Body of pancreas (tissue), 4 donors: Measurements from ENCODE around the gene CD209. TPM values are rescaled to one million over a fixed set of nuclear protein-coding genes. Genes with fewer than 3 reads are reported as not detected.

ENCODE experiments used
- ATAC-seq: fragments of 150-250 bp; one replicate; pipeline ENCODE4 v1.9.1; 2016
- DNase-seq, 4 donors: peaks; one replicate each; pipeline ENCODE4 v3.0.0-alpha.2; 2019
- H3K27ac ChIP-seq, 4 donors: fragments of 200-600 bp; sonication (generic); 1 replicate in 3 of 4; 2 replicates in 1 of 4; pipeline versions ENCODE4 v1.5.1 to v1.6.1; 2016 to 2019; ENCODE audit warnings: mild to moderate bottlenecking in 1 of 4, mixed read lengths in 1 of 4, moderate library complexity in 1 of 4
- H3K27me3 ChIP-seq, 2 donors: fragments of 200-600 bp; sonication (generic); one replicate each; pipeline ENCODE4 v1.6.0; 2016; ENCODE audit warnings: mild to moderate bottlenecking in 1 of 2
- H3K36me3 ChIP-seq, 2 donors: fragments of 200-600 bp; sonication (generic); replicated peaks in 1 of 2; 2 replicates each; pipeline ENCODE4 v1.5.1; 2016; ENCODE audit warnings: low read depth in 2 of 2; ENCODE audit not compliant: insufficient read depth in 1 of 2
- H3K4me1 ChIP-seq: fragments of 200-600 bp; sonication (generic); one replicate; pipeline ENCODE4 v1.6.0; 2016
- H3K4me3 ChIP-seq, 2 donors: fragments of 200-600 bp; sonication (generic); 1 replicate in 1 of 2; 2 replicates in 1 of 2; pipeline ENCODE4 v1.5.1; 2016 to 2019
- H3K9me3 ChIP-seq, 3 donors: fragments of 200-600 bp; sonication (generic); 1 replicate in 2 of 3; 2 replicates in 1 of 3; pipeline ENCODE4 v1.5.1; 2016
- POLR2A ChIP-seq, 3 donors: fragments of 450-650 bp; IDR thresholded peaks; one replicate each; pipeline ENCODE4 v1.6.1; 2016; ENCODE audit warnings: antibody characterized with exemption in 3 of 3, mild to moderate bottlenecking in 2 of 3
- WGBS, 2 donors: methylation state at CpG; one replicate each; pipeline ENCODE4 v1.1.5; 2017; 5-methylcytosine and 5-hydroxymethylcytosine counted together
- intact Hi-C: fragments of 100-400 bp; cut with DNase I; formaldehyde crosslinking; loops from one replicate; pipeline ENCODE4 v1.15.1; 2023
- total RNA-seq, 2 donors: library from RNA; depleted of rRNA; stranded (reverse); fragments of >200 nt; gene quantifications; one replicate each; pipeline ENCODE4 v1.1.0, GENCODE V29; 2016
- TF ChIP-seq, protein P1 (sequence below), 7 experiments: fragments of 450-650 bp in 4 of 7; fragments of 200-600 bp in 3 of 7; sonication (generic) in 3 of 7; IDR thresholded peaks; one replicate each; pipeline ENCODE4 v1.5.1; 2016 to 2019; ENCODE audit warnings: antibody characterized with exemption in 7 of 7

Gene CD209
- total RNA-seq, 2 donors from 2014 or later, result 1.6 to 2.0 TPM

DNA sequence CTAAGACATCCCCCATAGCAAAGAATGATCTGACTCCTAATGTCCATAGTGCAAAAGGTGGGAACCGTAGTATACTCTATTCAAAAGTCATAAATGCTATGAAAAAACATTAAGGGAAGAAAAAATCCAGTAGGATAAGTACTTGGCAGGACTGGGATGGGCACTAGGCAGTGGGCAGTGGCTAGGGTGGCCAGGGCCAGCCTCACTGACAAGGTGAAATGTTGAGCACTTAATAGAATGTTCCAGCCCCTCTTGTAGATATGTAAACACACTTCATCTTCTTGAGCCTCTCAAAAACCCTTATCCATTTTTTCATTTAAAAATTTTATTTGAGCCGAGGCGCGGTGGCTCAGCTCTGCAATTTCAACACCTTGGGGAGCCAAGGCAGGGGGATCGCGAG is 14.0 kb downstream of the CD209 start:
- DNase-seq (no peak), ATAC-seq (no peak)
- H3K4me3 ChIP-seq, result no peak overlapping the region
- intact Hi-C loops, result no loop called here
- TF ChIP-seq POLR2A (IDR thresholded peaks at IDR 0.05), result no peak
- TF ChIP-seq, protein P1, sequence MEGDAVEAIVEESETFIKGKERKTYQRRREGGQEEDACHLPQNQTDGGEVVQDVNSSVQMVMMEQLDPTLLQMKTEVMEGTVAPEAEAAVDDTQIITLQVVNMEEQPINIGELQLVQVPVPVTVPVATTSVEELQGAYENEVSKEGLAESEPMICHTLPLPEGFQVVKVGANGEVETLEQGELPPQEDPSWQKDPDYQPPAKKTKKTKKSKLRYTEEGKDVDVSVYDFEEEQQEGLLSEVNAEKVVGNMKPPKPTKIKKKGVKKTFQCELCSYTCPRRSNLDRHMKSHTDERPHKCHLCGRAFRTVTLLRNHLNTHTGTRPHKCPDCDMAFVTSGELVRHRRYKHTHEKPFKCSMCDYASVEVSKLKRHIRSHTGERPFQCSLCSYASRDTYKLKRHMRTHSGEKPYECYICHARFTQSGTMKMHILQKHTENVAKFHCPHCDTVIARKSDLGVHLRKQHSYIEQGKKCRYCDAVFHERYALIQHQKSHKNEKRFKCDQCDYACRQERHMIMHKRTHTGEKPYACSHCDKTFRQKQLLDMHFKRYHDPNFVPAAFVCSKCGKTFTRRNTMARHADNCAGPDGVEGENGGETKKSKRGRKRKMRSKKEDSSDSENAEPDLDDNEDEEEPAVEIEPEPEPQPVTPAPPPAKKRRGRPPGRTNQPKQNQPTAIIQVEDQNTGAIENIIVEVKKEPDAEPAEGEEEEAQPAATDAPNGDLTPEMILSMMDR (IDR thresholded peaks at IDR 0.05), result no peak
- no peaks in the 10 kb centered on the region for H3K36me3 ChIP-seq
- no peaks in the 10 kb centered on the region for H3K9me3 ChIP-seq
- peaks cover 0 to 16% of the 10 kb centered on the region in 2 donors for H3K27me3 ChIP-seq
- no peaks in the 10 kb centered on the region for H3K4me1 ChIP-seq
- WGBS, 2 donors, result 63 to 69% methylated on average over 6 of the region's 6 CpGs
- H3K27ac ChIP-seq, result no peak overlapping the region

DNA sequence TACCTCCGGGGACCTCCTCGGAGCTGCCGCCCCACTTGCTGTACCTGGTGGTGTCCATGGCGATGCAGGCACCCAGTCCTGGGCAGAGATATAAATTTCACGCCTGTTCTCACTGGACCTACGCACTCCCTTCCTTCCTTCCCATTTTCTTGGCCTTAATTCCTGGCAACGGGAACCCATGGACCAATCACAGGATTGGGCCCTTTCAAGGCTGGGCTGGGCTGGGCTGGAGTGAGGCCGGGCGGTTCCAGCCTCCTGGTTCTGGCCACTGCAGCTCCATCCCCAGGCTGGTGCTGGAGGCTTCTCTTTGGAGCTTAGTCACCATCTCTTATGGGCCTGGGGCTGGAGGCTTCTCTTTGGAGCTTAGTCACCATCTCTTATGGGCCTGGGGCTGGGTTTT is 15.3 kb downstream of the CD209 start, which contains the start of gene CLEC4G:
TSS of gene CLEC4G (minus strand) at position 66 of the 400 bp plus-strand sequence. CDS start at position 58, 8 bp downstream.
- Histone ChIP-seq H3K36me3 (no peaks in the 10 kb centered on the region), H3K4me3 (no peak within 1 kb of the TSS), H3K27ac (no peak within 1 kb of the TSS), H3K9me3 (no peaks in the 10 kb centered on the region), H3K27me3 (peaks cover 0 to 16% of the 10 kb centered on the region in 2 donors), H3K4me1 (no peaks in the 10 kb centered on the region)
- TF ChIP-seq, protein P1 (IDR thresholded peaks at IDR 0.05), result no peak
- TF ChIP-seq POLR2A (IDR thresholded peaks at IDR 0.05), result no peak
- 55 to 56% methylated on average over 5 to 9 of the region's 9 CpGs for WGBS, 2 donors
- no peak for DNase-seq
- intact Hi-C loops, result no loop called here
- ATAC-seq, result no peak

DNA sequence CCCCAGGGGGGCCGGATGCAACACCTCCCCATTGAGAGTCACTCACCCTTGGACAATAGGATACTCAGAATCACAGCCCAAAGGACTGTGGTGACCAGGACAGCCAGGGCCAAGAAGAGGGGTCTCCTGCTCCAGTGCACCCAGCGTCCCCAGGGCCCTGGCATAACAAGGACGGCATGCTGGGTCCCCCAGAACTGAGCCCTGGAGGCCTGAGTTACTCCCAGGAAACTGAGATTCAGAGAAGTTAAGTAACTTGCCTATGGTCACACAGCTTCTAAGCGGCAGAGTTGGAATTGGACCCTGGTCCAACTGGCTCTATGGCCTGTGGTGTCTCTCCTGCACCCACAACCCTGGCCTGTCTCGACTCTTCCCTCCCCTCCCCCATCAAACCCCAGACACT is 15.7 kb downstream of the CD209 start:
- no peak for DNase-seq
- Histone ChIP-seq H3K4me3 (no peak overlapping the region), H3K36me3 (no peaks in the 10 kb centered on the region), H3K4me1 (no peaks in the 10 kb centered on the region), H3K27me3 (peaks cover 0 to 16% of the 10 kb centered on the region in 2 donors), H3K27ac (no peak overlapping the region), H3K9me3 (no peaks in the 10 kb centered on the region)
- TF ChIP-seq, protein P1 (IDR thresholded peaks at IDR 0.05), result no peak
- TF ChIP-seq POLR2A (IDR thresholded peaks at IDR 0.05), result no peak
- 45 to 90% methylated on average over 2 to 5 of the region's 5 CpGs for WGBS, 2 donors
- ATAC-seq, result no peak
- intact Hi-C loops, result no loop called here

DNA sequence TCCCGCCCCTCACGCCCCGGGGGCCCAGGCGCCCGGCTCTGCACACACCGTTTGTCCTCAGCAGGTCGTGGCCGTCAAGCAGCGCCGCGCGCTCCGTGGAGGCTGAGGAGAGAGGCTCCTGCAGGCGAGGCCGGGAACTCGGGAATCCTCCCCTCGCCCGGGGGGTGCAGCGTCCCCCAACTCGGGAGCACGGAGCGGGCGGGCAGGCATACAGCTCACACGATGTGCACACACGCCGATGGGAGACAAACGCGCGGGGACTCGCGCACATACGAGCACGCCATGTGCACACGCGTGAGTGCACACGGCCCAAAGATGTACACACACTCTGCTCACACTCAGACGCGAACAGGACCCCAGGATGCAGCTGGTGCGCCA is 16.1 kb downstream of the CD209 start:
- intact Hi-C loops, result no loop called here
- no peaks in the 10 kb centered on the region for H3K4me1 ChIP-seq
- no peak overlapping the region for H3K27ac ChIP-seq
- no peak for TF ChIP-seq POLR2A (IDR thresholded peaks at IDR 0.05)
- TF ChIP-seq, protein P1 (IDR thresholded peaks at IDR 0.05), result no peak
- DNase-seq, result no peak
- H3K27me3 ChIP-seq, result peaks cover 0 to 16% of the 10 kb centered on the region in 2 donors
- H3K4me3 ChIP-seq, result no peak overlapping the region
- ATAC-seq, result no peak
- H3K9me3 ChIP-seq, result no peaks in the 10 kb centered on the region
- no peaks in the 10 kb centered on the region for H3K36me3 ChIP-seq
- WGBS, 2 donors, result 34 to 70% methylated on average over 22 to 25 of the region's 39 CpGs
